ENCODE results near the gene SDR39U1. TPM values are rescaled to one million over a fixed set of nuclear protein-coding genes. Genes with fewer than 3 reads are reported as not detected.

The SDR39U1 gene
- total RNA-seq, 1 donor from 2014 or later: 29.7 TPM

GRCh38 chr14:24403294-24403998, 39.1 kb downstream of the SDR39U1 start:
- H3K4me3 ChIP-seq (ENCODE audit: low read depth, low read length): no peak overlapping the region
- DNase-seq (ENCODE audit: low read depth): no peak
- no peaks in the 10 kb centered on the region for H3K27me3 ChIP-seq (ENCODE audit: control insufficient read depth, insufficient read depth, low read length)
- no peaks in the 10 kb centered on the region for H3K36me3 ChIP-seq (ENCODE audit: control insufficient read depth, insufficient read depth, low read length)
- TF ChIP-seq CTCF (IDR thresholded peaks at IDR 0.05; ENCODE audit: insufficient read depth, low read length, poor library complexity, severe bottlenecking): no peak

GRCh38 chr14:24401810-24402702, 40.5 kb downstream of the SDR39U1 start:
- no peak for TF ChIP-seq CTCF (IDR thresholded peaks at IDR 0.05; ENCODE audit: insufficient read depth, low read length, poor library complexity, severe bottlenecking)

GRCh38 chr14:24399999-24400718, 42.4 kb downstream of the SDR39U1 start:
- DNase-seq (ENCODE audit: low read depth): no peak
- Histone ChIP-seq H3K4me3 (ENCODE audit: low read depth, low read length) (no peak overlapping the region), H3K36me3 (ENCODE audit: control insufficient read depth, insufficient read depth, low read length) (no peaks in the 10 kb centered on the region), H3K27me3 (ENCODE audit: control insufficient read depth, insufficient read depth, low read length) (no peaks in the 10 kb centered on the region)
- no peak for TF ChIP-seq CTCF (IDR thresholded peaks at IDR 0.05; ENCODE audit: insufficient read depth, low read length, poor library complexity, severe bottlenecking)

More at GRCh38 chr14:24401810-24402702, 40.5 kb downstream of the SDR39U1 start:
- Histone ChIP-seq H3K27me3 (ENCODE audit: control insufficient read depth, insufficient read depth, low read length) (no peaks in the 10 kb centered on the region), H3K4me3 (ENCODE audit: low read depth, low read length) (no peak overlapping the region), H3K36me3 (ENCODE audit: control insufficient read depth, insufficient read depth, low read length) (no peaks in the 10 kb centered on the region)
- no peak for DNase-seq (ENCODE audit: low read depth)

GRCh38 chr14:24399447-24399822, 43.1 kb downstream of the SDR39U1 start:
- TF ChIP-seq CTCF (IDR thresholded peaks at IDR 0.05; ENCODE audit: insufficient read depth, low read length, poor library complexity, severe bottlenecking): no peak
- no peaks in the 10 kb centered on the region for H3K27me3 ChIP-seq (ENCODE audit: control insufficient read depth, insufficient read depth, low read length)
- H3K4me3 ChIP-seq (ENCODE audit: low read depth, low read length): peak overlapping the region; percentile 58
- DNase-seq (ENCODE audit: low read depth): no peak
- no peaks in the 10 kb centered on the region for H3K36me3 ChIP-seq (ENCODE audit: control insufficient read depth, insufficient read depth, low read length)

- Histone ChIP-seq H3K4me3 (ENCODE audit: low read depth, low read length) (peak within 1 kb of the TSS; percentile 58), H3K27me3 (ENCODE audit: control insufficient read depth, insufficient read depth, low read length) (no peaks in the 10 kb centered on the region), H3K36me3 (ENCODE audit: control insufficient read depth, insufficient read depth, low read length) (no peaks in the 10 kb centered on the region)
- DNase-seq (ENCODE audit: low read depth): no peak
- no peak for TF ChIP-seq CTCF (IDR thresholded peaks at IDR 0.05; ENCODE audit: insufficient read depth, low read length, poor library complexity, severe bottlenecking)
These were observed 43.7 kb downstream of the SDR39U1 start, which contains the start of gene NYNRIN for GRCh38 chr14:24398653-24399446. NYNRIN (plus strand) TSS chr14:24399003; CDS start chr14:24399247, 244 bp downstream.
